ENCODE measurements around the gene ZNF70.

Gene ZNF70

DNA sequence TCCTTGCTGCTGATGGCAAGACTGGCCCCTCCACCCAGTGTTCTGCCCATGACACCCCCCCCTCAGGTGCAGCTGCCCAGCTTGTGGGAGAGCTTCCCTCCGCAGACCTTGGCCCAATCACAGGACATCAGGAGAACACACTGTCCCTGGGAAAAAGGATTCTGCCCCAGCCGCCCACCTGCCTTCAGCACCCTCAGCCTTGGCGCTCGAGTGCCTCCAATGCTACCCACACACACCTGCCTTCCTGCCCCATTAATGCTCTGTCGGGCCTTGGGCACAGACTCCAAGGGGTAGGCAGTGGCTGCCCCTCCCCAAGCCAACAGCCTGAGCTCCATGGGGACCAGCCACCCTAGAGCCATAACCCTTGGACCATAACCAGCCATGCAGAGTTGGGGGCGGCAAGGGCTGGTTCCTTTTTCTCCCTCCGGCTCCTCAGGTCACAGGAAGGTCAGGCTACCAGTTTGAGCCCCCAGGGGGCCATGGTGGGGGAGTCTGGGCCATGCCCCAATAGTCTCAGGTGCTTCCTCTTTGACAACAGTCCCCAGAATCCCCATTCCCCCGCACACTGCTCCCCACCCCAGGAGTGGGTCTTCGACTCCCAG, 1.3 kb upstream of the ZNF70 start:
- H3K4me3 ChIP-seq (ENCODE audit: low read depth, low read length), result peak overlapping the region; percentile 59
- TF ChIP-seq, protein P1, sequence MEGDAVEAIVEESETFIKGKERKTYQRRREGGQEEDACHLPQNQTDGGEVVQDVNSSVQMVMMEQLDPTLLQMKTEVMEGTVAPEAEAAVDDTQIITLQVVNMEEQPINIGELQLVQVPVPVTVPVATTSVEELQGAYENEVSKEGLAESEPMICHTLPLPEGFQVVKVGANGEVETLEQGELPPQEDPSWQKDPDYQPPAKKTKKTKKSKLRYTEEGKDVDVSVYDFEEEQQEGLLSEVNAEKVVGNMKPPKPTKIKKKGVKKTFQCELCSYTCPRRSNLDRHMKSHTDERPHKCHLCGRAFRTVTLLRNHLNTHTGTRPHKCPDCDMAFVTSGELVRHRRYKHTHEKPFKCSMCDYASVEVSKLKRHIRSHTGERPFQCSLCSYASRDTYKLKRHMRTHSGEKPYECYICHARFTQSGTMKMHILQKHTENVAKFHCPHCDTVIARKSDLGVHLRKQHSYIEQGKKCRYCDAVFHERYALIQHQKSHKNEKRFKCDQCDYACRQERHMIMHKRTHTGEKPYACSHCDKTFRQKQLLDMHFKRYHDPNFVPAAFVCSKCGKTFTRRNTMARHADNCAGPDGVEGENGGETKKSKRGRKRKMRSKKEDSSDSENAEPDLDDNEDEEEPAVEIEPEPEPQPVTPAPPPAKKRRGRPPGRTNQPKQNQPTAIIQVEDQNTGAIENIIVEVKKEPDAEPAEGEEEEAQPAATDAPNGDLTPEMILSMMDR (IDR thresholded peaks at IDR 0.05; ENCODE audit: borderline replicate concordance, insufficient read depth, low read depth, low read length), result no peak

DNA sequence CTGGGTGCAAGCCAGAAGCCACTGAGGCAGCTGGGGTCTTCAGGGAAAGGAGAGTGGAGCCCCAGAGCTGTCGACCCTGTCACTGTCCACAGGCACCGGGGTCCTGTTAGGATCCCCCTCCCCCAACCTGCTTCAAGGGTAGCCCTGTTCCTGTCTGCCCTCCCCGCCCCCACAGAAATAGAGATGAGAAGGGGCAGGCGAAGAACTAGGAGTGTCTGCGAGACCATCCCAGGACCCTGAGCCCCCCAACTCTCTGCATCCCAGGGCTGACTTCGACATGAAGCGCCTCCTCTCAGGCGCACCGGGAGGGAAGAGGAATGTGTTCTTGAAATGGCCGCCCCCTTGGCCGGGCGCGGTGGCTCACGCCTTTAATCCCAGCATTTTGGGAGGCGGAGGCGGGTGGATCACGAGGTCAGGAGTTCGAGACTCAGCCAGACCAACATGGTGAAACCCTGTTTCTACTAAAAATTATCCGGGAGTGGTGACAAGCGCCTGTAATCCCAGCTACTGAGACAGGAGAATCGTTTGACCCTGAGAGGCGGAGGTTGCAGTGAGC, 607 bp upstream of the ZNF70 start:
- peak overlapping the region; percentile 59 for H3K4me3 ChIP-seq (ENCODE audit: low read depth, low read length)
- TF ChIP-seq, protein P1 (IDR thresholded peaks at IDR 0.05; ENCODE audit: borderline replicate concordance, insufficient read depth, low read depth, low read length), result no peak

DNA sequence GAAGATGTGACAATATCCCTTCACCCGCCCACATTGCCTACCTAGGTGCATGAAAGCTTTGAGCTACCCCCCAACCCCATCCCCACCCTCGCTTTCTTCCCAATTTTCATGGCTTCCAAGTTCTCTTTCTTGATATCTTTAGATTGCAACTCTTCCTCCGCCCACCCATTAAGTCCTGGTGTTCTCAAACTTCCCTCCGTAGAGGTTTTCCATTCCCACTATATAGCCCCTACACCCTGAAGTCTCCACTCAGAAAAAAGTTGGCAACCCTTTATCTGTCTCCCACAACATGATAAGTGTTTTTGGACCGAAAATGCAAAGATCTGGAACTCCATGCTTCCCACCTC, 572 bp downstream of the ZNF70 start:
- TF ChIP-seq, protein P1 (IDR thresholded peaks at IDR 0.05; ENCODE audit: borderline replicate concordance, insufficient read depth, low read depth, low read length), result no peak
- H3K4me3 ChIP-seq (ENCODE audit: low read depth, low read length), result peak overlapping the region; percentile 59

DNA sequence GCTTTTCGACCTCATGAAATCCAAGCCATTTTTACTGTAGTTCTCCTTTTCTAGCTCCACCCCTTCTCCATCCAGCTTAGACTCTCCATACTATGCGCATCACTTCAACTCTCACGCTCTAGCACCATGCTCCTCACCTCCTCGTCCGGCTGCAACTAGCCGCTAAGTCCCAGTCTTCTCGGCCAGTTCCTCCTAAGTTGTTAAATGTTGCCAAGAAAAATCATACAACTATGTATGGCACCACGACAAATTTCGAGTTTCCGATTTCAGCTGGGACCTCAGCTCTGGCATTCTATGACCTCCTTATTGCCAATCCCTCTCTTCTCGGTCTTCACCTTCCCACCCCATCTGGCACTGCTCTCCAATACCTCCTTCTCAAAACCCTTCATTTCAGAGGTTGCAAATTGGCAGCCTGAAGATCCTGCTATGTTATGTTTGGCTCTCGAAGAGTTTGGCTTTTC, 1.0 kb downstream of the ZNF70 start:
- H3K4me3 ChIP-seq (ENCODE audit: low read depth, low read length), result no peak overlapping the region
- TF ChIP-seq, protein P1 (IDR thresholded peaks at IDR 0.05; ENCODE audit: borderline replicate concordance, insufficient read depth, low read depth, low read length), result no peak

DNA sequence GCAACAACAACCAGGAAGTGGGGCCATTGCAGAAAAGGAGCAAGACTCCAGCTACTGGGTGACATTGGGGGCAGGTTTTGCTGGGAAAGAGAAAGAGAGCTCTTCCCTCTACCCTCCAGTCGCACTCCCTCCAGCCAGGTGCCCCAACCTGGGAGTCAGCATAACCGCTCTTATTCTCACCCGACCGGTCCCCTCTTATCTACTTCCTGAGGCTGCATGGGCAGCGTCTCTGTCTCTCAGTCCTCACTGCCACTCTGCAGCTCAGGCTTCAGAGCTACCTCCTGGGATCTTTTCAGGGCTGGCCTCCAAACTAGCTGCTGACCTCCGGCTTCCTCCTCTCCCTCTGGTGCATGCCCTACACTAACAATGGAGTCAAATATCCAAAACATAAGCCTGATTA, 5.1 kb downstream of the ZNF70 start:
- TF ChIP-seq, protein P1 (IDR thresholded peaks at IDR 0.05; ENCODE audit: borderline replicate concordance, insufficient read depth, low read depth, low read length), result no peak
- no peak overlapping the region for H3K4me3 ChIP-seq (ENCODE audit: low read depth, low read length)

DNA sequence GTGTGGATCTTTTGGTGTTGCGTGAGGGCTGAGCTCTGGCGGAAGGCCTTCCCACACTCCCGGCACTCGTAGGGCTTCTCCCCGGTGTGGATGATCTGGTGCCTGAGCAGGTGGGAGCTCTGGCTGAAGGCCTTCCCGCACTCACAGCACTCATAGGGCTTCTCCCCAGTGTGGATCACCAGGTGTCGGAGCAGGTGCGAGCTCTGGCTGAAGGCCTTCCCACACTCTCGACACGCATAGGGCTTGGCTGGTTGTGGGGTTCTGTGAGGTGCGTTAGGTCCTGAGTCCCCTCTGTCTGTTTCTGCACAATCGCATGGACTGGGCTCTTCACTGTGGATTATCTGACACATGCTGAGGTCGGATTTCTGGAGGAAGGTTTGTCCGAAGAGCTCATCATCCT, 6.4 kb downstream of the ZNF70 start:
- TF ChIP-seq, protein P1 (IDR thresholded peaks at IDR 0.05; ENCODE audit: borderline replicate concordance, insufficient read depth, low read depth, low read length), result no peak
- no peak overlapping the region for H3K4me3 ChIP-seq (ENCODE audit: low read depth, low read length)

DNA sequence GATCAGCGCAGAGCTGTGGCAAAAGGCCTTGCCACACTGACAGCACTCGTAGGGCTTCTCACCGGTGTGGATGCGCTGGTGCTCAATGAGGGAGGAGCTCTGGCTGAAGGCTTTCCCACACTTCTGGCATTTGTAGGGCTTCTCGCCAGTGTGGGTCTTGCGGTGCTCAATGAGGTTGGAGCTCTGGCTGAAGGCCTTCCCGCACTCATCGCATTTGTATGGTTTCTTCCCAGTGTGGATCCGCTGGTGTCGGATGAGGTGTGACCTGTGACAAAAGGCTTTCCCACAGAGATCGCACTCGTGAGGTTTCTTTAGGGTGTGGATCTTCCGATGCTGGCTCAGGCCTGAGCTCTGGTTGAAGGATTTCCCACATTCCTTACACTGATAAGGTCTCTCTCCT, 6.9 kb downstream of the ZNF70 start:
- no peak overlapping the region for H3K4me3 ChIP-seq (ENCODE audit: low read depth, low read length)
- TF ChIP-seq, protein P1 (IDR thresholded peaks at IDR 0.05; ENCODE audit: borderline replicate concordance, insufficient read depth, low read depth, low read length), result no peak

All from GM12875 (cell line).